HG02885 (cell line): Measurements from ENCODE around the gene CRX.
"Not testable (repeated sequence)": the region's sequence is repeated elsewhere in the genome, so short reads cannot be mapped to it uniquely, and the experiment has no call there.

Source experiments
- ATAC-seq: cut with Tn5 transposase; IDR thresholded peaks from one replicate; pipeline ENCODE4 v1.9.1; 2021; ENCODE audit warnings: mild to moderate bottlenecking; ENCODE audit not compliant: unreplicated experiment, poor library complexity

The CRX gene

GRCh38 chr19:47821460-47822020 is at the start of gene CRX:
CRX (plus strand) TSS chr19:47821937; CDS start chr19:47834444, 12,507 bp downstream.
- ATAC-seq, result no peak

DNA sequence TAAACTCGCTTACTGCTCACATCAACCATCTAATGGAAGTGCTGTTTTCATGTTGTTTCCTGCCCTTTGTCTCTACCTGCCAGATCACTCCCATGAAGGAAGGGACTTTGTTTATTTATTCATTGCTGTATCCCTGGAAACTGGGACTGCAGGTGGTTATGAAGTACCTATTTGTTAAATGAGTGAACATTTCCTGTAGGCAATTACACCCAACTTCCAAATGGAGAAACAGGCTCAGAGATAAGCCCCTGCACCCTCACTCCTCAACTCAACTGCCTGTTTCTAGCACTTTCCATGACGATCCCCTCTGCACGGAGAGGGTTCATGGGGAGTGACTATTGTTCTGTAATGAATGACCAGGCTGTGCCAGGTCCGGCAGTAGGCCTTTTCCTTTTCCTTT is 45.2 kb upstream of the CRX start:
- ATAC-seq, result no peak

- not testable (repeated sequence) for ATAC-seq
These were observed 44.3 kb upstream of the CRX start for GRCh38 chr19:47777245-47778048.

- ATAC-seq, result peak; percentile 83
These were observed 43.4 kb upstream of the CRX start, which contains the start of gene SELENOW for GRCh38 chr19:47778049-47778953. SELENOW (plus strand) TSS chr19:47778703; CDS start chr19:47778786, 83 bp downstream.

- ATAC-seq, result no peak
These were observed 42.8 kb upstream of the CRX start for GRCh38 chr19:47778954-47779351.

DNA sequence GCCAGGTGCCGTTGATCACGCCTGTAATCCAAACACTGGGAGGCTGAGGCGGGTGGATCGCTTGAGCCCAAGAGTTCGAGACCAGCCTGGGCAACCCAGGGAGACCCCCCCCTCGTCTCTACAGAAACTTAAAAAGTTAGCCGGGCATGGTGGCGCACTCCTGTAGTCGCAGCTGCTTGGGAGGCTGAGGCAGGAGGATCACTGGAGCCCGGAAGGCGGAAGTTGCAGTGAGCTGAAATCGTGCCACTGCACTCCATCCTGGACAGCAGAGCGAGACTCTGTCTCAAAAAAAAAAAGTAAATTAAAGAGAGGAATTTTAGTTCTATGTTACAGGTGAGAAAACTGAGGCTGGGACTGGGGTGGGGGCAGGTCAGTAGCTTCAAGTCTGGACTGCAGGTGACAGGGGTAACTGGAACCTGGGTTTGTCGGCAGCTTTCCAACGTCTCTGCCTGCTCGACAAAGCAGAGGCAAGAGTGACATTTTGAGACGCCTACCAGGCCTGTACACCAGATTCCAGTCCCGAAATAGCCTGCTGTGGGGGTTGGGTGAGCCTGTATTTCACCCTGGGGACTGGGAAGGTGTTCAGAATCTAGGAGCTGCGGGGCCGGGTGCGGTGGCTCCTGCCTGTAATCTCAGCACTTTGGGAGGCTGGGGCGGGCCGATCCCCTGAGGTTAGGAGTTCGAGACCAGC is 42.1 kb upstream of the CRX start:
- ATAC-seq, result no peak

GRCh38 chr19:47780215-47780551 is 41.6 kb upstream of the CRX start:
- no peak for ATAC-seq

- no peak for ATAC-seq
These were observed 40.0 kb upstream of the CRX start for GRCh38 chr19:47781590-47782262.

GRCh38 chr19:47786566-47786965 is 35.2 kb upstream of the CRX start:
- ATAC-seq, result no peak

GRCh38 chr19:47787307-47787706 is 34.4 kb upstream of the CRX start:
- ATAC-seq, result not testable (repeated sequence)

DNA sequence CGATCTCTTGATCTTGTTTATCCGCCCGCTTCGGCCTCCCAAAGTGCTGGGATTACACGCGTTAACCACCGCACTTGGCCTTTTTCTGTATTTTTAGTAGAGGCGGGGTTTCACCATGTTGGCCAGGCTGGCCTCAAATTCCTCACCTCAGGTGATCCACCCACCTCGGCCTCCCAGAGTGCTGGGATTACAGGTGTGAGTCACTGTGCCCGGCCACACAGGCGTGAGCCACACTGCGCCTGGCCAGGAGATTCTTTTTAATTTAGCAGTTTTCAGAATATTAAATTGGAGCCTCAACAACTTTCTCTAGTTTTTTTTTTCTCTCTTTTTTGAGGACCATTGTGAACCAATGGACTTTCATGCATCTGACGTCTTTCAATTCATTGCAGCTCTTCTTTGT is 31.9 kb upstream of the CRX start:
- ATAC-seq, result not testable (repeated sequence)

GRCh38 chr19:47790398-47790814 is 31.3 kb upstream of the CRX start:
- ATAC-seq, result no peak

DNA sequence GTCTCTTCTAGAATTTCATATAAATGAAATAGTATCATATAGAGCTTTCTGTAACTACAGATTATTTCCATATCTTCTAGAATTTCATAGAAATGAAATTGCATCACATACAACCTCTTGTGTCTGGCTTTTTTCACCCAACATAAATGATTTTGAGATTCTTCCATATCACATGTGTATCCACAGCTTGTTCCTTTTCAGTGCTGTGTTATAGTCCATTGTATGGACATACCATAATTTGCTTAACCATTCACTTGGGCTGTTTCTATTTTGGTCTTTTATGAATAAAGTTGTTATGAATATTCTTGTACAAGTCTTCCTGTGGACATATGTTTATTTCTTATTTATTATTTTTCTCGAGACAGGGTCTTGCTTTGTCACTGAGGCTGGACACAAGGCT is 29.1 kb upstream of the CRX start:
- ATAC-seq, result no peak

DNA sequence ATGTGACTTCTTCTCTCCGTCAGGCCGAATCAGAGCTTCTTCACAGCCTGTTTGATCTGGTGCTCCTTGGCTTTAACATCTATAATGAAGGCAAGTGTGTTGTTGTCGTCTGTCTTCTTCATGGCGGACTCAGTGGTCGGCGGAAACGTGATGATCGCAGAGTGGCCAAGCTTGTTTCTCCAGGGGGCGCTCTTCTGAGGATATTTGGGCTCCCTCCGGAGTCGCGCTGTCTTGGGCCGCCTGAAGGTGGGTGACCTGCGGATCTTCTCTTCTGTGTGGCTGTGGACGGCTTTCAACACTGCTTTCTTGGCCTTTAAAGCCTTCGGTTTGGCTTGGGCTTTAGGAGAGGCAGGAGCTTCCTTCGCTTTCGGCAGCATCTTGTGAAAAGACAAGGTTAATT is 27.2 kb upstream of the CRX start:
- ATAC-seq, result no peak

DNA sequence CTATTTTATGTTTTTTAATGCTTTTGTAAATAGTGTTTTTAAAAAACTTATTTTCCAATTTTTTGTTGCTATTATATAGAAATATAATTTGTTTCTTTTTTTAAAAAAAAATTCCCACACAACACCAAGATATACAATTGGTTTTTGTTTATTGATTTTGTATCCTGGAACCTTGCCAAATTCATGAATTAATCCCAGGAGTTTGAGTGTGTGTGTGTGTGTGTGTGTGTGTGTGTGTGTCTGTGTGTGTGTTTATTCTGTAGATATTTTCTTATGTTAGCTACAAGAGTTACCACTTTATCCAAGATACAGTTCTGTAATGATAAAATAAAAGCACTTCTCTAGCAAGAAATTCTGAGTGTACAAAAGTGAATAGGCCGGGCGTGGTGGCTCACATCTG is 25.0 kb upstream of the CRX start:
- ATAC-seq, result no peak

DNA sequence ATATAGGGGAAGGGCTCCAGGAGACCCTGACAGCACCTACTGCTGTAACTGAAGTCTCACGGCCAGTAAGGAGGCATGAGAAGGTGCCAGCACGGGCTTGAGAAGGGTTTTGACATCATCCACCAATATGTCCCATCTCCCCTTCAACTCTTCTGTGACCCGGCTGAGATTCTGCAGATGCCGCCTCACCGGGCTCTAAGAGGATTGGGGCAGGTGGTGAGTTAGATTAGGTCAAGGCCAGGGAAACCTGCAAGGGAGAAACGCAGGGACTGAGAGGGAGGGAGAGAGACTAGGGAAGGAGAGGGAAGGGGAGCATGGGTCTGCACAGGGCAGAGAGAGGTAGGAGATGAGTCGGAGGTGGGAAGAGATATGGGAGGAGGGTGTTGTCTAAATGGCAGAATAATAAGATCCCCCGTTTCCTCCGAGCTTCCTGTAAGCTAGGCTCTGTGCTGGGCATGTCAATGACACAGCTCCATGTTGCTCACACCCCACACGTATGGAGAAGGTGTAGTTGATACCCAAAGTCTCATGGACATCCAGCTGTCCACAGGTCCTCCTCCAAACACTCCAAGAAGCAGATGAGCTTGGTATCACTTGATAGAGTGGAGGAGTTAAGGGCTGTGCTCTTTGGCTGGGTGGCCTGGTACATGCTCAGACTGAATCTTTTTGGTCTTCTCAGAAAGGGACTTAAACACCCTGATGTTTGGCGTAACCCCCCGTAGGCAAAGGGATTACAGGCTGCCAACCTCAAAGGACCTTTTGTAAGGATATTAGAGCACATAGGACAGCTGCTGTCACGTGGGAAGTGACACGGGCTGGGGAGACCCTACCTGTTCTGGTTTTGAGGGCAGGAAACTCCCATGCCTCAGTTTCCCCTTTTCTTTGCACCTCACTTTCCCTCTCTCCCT is 23.5 kb upstream of the CRX start:
- ATAC-seq, result no peak

GRCh38 chr19:47798904-47799266 is 22.9 kb upstream of the CRX start:
- no peak for ATAC-seq

DNA sequence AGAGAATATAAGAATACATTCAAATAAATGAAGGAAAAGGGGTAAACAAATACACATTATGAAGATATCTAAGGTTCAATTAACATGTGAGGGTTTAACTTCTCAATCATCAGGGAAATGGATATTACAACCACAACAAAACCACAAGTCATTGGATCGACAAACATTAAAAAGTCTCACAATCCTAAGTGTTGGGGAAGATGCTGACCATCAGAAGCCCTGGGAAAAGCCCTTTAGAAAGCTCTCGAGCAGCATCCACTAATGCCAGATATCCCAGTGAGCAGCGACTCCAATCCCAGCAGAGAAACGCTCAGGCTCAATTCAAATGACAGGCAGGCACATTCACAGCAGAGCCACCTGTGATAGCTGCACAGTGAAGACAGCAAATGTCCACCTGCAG is 20.5 kb upstream of the CRX start:
- ATAC-seq, result no peak

DNA sequence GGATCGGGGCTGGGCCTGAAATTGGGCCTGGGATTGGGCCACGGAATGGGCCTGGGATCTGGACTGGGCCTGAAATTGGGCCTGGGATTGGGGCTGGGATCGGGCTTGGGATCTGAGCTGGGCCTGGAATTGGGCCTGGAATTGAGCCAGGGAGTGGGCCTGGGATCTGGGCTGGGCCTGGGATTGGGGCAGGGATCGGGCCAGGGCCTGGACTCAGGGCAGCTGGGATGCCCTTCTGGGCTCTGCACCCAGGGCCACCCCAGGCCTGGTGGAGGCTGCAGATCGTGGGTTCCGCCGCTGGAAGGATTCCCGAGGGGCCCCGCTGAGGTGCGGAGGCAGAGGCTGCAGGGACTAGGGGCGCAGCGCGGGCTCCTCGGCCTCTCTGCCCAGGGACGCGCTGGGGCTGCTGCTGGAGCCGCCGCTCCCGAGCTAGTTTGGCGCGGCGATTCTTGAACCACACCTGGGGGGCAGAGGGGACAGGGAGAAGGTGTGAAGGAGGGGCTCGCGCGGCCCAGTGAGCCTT is 19.2 kb upstream of the CRX start:
- ATAC-seq, result no peak
